Measurements from ENCODE around the gene MRPL4. TPM values are rescaled to one million over a fixed set of nuclear protein-coding genes. Genes with fewer than 3 reads are reported as not detected.

MRPL4 gene
- total RNA-seq, 1 donor from 2014 or later: 32.6 TPM

DNA sequence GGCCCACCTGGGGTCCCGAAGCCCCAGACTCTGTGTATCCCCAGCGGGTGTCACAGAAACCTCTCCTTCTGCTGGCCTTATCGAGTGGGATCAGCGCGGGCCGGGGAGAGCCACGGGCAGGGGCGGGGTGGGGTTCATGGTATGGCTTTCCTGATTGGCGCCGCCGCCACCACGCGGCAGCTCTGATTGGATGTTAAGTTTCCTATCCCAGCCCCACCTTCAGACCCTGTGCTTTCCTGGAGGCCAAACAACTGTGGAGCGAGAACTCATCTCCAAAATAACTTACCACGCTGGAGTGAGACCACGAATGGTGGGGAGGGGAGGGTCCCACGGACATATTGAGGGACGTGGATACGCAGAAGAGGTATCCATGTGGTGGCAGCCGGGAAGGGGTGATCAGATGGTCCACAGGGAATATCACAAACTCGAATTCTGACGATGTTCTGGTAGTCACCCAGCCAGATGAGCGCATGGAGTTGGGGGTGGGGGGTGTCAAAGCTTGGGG is 36.7 kb downstream of the MRPL4 start:
- no peak for DNase-seq (ENCODE audit: low read depth, low spot score)

DNA sequence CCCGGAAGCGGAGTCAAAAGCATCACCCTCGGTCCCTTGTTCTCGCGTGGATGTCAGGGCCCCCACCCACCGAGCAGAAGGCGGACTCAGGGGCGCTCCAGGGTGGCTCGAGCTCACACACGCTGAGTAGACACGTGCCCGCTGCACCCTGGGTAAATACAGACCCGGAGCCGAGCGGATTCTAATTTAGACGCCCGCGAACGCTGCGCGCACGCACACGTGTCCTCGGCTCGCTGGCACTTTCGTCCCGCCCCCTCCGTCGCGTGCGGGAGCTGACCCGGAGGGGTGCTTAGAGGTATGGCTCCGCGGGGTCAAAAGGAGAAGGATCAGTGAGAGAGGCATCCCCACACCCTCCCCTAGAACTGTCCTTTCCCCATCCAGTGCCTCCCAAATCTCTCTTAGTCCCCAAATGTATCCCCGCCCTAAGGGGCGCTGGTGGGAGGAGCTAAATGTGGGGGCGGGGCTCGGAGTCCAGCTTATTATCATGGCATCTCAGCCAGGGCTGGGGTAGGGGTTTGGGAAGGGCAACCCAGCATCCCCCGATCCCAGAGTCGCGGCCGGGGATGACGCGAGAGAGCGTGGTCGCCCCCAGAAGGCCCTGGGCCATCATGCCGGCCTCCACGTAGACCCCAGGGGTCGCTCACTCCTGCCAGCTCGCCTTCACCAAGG is 37.3 kb downstream of the MRPL4 start:
- no peak for DNase-seq (ENCODE audit: low read depth, low spot score)

GRCh38 chr19:10289836-10290356 is 37.9 kb downstream of the MRPL4 start, which contains the start of gene ICAM5:
TSS of gene ICAM5 (plus strand) at chr19:10289952. CDS start at chr19:10290044, 92 bp downstream.
- no peak for DNase-seq (ENCODE audit: low read depth, low spot score)

GRCh38 chr19:10290357-10290875 is 38.4 kb downstream of the MRPL4 start:
- no peak for DNase-seq (ENCODE audit: low read depth, low spot score)

- DNase-seq (ENCODE audit: low read depth, low spot score): no peak
These were observed 39.0 kb downstream of the MRPL4 start for GRCh38 chr19:10290876-10291553.

DNA sequence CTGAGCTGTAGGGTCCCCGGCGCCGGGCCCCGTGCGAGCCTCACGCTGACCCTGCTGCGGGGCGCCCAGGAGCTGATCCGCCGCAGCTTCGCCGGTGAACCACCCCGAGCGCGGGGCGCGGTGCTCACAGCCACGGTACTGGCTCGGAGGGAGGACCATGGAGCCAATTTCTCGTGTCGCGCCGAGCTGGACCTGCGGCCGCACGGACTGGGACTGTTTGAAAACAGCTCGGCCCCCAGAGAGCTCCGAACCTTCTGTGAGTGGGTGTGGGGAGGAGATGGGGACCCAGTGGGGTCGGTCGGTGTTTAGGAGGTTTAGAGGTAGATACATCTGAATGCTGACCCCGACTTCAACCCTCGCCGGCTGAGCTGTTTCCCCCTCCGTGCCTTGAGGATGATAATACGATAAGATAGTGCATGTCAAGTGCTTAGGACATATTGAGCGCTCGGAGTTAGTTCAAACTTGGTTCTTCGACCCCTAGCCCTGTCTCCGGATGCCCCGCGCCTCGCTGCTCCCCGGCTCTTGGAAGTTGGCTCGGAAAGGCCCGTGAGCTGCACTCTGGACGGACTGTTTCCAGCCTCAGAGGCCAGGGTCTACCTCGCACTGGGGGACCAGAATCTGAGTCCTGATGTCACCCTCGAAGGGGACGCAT is 39.7 kb downstream of the MRPL4 start:
- no peak for DNase-seq (ENCODE audit: low read depth, low spot score)

- no peak for DNase-seq (ENCODE audit: low read depth, low spot score)
These were observed 40.3 kb downstream of the MRPL4 start for GRCh38 chr19:10292206-10292788.

GRCh38 chr19:10292789-10293636 is 41.0 kb downstream of the MRPL4 start:
- DNase-seq (ENCODE audit: low read depth, low spot score): no peak

DNA sequence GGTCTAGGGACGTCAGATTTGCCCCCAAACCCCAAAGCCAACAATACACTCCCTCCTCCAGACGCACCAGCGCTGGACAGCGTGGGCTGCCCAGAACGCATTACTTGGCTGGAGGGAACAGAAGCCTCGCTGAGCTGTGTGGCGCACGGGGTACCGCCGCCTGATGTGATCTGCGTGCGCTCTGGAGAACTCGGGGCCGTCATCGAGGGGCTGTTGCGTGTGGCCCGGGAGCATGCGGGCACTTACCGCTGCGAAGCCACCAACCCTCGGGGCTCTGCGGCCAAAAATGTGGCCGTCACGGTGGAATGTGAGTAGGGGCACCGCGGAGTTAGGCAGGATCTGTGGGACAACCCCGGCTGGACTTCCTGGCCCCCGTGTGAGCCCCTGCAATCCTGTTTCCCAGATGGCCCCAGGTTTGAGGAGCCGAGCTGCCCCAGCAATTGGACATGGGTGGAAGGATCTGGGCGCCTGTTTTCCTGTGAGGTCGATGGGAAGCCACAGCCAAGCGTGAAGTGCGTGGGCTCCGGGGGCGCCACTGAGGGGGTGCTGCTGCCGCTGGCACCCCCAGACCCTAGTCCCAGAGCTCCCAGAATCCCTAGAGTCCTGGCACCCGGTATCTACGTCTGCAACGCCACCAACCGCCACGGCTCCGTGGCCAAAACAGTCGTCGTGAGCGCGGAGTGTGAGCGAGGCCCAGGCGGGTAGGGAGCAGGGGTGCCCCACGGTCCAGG is 41.8 kb downstream of the MRPL4 start:
- no peak for DNase-seq (ENCODE audit: low read depth, low spot score)

DNA sequence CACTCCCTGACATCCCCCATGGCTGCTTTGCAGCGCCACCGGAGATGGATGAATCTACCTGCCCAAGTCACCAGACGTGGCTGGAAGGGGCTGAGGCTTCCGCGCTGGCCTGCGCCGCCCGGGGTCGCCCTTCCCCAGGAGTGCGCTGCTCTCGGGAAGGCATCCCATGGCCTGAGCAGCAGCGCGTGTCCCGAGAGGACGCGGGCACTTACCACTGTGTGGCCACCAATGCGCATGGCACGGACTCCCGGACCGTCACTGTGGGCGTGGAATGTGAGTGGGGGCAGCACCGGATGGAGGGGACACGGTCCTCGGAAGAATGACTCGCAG is 42.3 kb downstream of the MRPL4 start:
- no peak for DNase-seq (ENCODE audit: low read depth, low spot score)

GRCh38 chr19:10295305-10295846 is 43.4 kb downstream of the MRPL4 start:
- DNase-seq (ENCODE audit: low read depth, low spot score): no peak

DNA sequence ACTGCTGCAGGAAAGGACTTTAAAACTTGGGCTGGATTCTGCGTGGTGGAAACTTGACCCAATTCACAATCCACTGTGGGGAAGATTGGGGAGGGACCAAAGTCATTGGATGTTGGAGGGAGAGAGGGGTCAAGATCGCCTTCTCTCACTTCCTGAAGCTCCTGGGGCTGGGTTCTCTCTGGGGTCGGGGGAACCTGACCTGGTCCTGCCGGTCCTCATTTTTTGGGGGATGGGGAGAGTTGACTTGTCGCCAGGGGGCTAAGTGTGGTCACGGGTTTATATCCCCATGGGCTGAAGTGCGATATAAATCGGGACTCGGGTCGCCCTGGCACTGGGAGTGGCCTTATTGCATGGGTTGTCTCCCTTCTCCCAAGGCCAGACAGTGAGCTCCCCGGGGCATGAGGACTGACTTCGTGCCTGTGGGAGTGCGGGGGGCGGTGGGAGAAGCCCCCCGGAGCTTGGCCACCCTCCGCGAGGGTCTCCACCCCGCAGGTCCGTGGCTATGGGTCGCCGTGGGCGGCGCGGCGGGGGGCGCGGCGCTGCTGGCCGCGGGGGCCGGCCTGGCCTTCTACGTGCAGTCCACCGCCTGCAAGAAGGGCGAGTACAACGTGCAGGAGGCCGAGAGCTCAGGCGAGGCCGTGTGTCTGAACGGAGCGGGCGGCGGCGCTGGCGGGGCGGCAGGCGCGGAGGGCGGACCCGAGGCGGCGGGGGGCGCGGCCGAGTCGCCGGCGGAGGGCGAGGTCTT is 44.0 kb downstream of the MRPL4 start:
- no peak for DNase-seq (ENCODE audit: low read depth, low spot score)

DNA sequence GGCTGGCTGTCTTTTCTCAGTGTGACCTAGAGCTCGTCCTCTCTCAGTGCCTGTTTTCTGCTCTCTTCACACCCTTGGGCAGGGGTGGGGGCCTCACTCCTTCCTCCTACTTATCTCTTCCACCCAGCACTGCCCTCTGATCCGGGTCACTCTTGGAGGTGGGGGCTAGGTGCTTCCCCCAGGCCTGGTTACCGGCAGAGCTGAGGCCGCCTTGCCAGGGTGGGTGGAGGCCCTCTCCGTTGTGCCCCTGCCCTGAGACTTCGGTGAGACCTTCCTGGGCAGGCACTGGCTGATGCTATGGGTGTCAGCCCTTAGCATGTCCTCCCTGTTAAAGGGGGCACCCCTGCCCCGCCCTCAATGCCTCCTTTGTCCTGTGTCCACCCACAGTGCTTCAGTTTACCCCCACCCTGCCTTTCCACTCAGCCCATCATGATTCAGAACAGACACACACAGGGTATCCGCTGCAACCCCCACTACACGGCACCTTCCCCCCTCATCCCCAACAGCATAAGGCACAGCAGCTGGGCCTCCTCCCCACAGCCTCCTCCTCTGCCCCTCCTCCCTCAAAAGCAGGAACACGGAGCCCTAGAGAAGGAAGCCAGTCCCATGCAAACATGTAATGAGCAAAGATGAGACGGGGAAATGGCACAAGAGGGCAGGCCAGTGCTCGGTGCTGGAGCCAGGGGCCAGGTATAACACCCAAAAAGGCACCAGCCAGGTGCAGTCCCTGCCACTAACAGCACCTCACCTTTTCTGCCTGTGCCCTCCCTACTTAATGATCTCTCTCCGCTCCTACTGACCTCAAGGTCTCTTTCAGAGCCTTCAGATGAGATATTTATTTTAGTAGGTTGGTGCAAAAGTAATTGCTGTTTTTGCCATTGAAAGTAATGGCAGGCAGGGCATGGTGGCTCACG is 47.8 kb downstream of the MRPL4 start:
- no peak for DNase-seq (ENCODE audit: low read depth, low spot score)

- DNase-seq (ENCODE audit: low read depth, low spot score): no peak
These were observed 53.3 kb downstream of the MRPL4 start for GRCh38 chr19:10305139-10305806.

- DNase-seq (ENCODE audit: low read depth, low spot score): no peak
These were observed 54.3 kb downstream of the MRPL4 start for GRCh38 chr19:10306327-10306726.

DNA sequence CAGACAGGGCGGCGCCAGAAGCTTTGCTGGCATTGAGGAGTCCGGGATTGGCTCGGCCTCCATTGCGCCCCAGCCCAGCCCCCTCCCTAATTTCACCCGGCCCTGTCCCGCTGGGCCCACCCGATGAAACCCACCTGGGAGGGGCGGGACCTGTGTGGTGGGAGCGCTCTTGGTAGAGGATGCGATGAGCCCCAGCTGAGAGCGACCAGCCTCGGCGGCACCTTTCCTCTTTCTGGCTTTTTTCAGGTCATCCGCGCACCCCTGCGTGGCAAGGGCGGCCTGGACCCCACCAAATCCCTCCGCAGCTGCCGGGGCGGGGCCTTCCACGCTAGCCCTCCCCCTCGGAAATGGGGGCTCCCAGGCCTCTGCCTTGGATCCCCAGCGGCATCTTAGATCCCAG is 57.4 kb downstream of the MRPL4 start, which contains the start of gene ZGLP1:
Gene ZGLP1 (minus strand): TSS at position 393 of the 400 bp plus-strand sequence.
- DNase-seq (ENCODE audit: low read depth, low spot score): no peak
